ENCODE measurements around the gene LEFTY2.
"Not testable (repeated sequence)": the region's sequence is repeated elsewhere in the genome, so short reads cannot be mapped to it uniquely, and the experiment has no call there.

LEFTY2 gene

GRCh38 chr1:225929462-225929861 lies 11.6 kb downstream of the LEFTY2 start:
- DNase-seq (ENCODE audit: low spot score) = not testable (repeated sequence)

- no peak for DNase-seq (ENCODE audit: low spot score)
These were observed 12.5 kb downstream of the LEFTY2 start for GRCh38 chr1:225928186-225929175.

DNA sequence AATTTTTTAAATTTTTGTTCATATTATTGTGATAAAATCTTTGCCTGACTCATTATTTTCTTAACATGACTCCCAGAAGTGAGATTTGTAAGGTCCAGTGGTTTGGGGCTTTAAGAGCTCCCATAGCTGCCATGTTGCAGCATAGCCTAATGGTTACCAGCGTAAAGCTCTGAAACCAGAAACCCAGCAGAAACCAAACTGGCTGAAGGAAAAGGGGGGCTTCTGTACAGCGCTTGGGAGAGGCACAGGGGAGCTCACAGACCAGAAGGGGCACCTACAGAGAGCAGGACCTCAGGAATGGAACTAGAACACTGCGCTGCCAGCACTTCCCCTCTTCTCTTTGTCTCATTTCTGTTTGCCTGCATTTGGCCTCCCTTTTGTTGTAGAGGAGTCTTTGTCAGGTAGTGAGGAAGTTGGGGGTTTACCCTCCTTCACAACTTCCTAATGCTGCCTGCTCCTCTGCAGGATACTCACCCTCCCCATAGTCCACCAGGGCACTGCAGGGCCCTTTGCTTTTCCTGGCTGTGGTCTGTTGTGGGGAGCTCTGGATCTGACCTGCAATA lies 14.4 kb downstream of the LEFTY2 start:
- DNase-seq (ENCODE audit: low spot score) = no peak

DNA sequence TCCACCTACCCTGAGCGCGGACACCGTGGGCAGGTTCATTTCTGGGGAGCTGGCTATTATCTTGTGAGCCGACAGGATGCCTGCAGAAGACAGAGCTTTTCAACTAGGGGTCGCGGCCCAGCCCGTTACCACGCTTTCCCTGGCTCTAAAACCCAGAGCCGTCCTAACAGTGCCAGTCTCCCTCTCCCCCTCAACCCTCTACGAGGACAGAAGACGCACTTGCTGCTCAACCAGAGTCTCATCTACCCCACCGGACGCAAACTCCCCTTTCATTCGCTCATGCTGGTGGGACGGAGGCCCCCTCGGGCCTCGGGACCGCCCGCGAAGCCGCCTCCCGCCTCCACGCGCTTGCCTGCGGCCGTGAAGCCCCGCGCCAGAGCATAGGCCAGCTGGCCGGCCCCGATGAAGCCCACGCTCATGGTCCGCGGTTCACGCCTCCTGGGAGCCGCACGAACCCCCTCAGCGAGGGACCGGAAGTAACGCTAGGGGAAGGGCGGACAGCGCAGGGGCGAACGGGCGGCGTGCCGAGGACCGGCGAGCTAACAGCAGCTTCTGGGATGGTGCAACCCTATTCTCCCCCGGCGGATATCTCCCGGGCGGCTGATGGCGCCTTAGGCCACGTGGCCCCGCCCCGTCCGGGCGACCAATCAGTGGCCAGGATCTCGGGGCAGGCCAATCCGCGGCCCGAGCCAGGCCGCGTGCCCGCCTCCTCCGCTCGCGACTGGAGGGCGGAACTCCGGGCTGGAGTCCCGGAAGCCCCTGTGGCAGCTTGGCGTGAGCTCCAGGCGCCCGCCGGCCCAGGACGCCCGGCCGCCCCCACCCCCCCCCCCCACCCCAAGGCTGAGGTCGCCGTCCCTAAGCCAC lies 17.1 kb downstream of the LEFTY2 start, which contains the start of gene PYCR2:
Gene PYCR2 (minus strand): TSS at position 559 of the 864 bp plus-strand sequence. CDS start 140 bp downstream, at position 419.
- DNase-seq (ENCODE audit: low spot score) = peak; percentile 95

- no peak for DNase-seq (ENCODE audit: low spot score)
These were observed 17.7 kb downstream of the LEFTY2 start for GRCh38 chr1:225923381-225923691.

DNA sequence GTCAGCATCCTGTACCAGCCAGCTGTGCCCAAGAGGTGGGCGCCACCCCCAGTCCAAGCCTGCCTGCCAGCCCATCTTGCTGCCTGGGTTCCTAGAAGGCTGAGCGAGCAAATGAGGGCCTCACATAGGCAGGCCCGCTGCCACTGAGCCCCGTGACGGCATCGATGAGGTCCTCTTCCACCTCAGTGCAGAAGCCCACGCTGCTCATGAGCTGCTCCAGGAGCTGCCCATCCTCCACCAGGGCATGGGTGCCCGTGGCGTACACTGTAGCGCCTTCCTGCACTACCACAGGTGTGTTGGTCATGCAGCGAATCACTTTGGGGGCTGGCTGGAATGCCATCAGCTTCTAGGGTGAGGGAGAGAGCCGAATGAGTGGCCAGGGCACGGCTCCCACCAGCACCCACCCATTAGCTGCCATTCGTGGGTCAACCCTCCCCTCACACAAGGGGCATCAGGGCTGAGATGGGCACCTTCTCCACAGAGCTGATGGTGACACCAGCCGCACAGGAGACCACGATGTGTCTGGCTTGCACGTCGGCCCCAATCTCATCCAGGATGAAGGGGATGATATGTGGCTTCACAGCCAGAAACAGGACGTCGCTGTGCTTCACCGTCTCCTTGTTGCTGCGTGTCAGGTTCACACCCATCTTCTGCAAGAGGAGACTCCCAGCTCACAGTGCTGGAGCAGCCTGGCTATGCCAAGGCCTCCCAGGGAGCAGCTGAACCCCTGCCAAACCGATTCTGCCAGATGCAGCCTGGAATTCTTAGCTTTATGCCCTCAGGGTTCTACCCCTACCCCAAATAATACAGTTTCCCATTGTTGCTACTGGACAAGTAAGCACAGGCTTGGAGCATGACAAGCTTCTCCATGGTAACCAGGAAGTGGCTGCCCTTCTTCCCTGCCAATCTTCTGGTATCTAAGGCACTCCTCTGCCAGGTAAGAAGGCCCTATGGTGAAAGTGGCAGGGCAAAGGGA lies 19.0 kb downstream of the LEFTY2 start:
- no peak for DNase-seq (ENCODE audit: low spot score)

GRCh38 chr1:225919906-225920305 lies 21.1 kb downstream of the LEFTY2 start:
- peak; percentile 97 for DNase-seq (ENCODE audit: low spot score)

DNA sequence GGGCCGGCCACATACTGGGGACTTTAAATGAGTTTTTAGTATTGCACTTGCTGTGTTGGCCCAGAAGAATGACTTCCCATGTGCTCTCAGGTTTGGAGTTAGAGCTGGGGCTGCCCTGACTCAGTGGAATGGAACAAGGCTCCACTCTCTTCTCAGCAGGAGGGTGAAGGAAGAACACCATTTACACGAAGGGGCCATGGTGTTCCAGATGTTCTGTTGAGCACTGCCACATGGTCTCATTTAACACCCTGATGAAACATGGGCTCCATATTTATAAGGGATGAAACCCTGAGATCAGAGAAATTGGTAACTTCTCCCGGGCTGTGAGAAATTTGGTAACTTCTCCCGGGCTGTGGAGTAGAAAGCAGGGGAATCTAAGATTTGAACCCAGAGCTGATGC lies 22.7 kb downstream of the LEFTY2 start:
- no peak for DNase-seq (ENCODE audit: low spot score)

- no peak for DNase-seq (ENCODE audit: low spot score)
These were observed 23.5 kb downstream of the LEFTY2 start for GRCh38 chr1:225917536-225917935.

DNA sequence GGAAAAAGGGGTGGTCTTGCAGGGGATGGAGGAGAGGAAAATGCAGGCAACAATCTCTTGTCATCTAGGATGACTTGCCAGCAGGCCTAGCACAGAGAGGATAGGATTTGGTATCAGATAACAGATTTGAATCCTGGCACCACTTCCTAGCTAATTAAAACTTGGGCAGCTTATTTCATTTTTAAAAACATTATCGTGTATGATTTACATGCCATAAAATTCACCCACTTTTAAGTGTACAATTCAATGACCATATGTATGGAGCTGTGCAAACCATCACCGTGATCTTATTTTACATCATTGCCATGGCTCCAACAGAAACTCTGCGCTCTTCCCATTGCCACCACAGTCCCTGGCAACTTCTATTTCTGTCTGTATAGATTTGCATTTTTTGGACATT lies 23.9 kb downstream of the LEFTY2 start:
- DNase-seq (ENCODE audit: low spot score) = no peak

DNA sequence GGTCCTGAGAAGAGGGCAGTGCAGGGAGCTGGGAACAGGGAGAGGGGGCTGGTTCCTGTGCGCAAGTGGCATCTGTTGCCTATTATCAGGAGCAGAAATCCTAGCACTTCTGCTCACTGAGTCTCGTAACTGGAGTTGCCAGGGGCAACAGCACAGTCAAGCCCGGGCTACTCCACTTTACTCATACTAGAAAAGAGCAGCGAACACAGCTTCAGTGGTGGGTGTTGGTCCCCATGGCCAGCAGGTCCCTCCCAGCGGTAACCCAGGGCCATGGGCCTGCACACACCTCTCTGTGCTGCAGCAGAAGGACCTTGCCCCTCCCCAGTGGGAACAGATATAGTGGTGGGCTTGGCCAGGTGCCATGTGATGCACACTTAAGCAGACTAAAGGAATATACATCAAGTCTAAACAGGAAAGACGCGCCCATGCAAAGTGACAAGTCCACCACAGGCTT lies 25.5 kb downstream of the LEFTY2 start:
- DNase-seq (ENCODE audit: low spot score) = no peak

DNA sequence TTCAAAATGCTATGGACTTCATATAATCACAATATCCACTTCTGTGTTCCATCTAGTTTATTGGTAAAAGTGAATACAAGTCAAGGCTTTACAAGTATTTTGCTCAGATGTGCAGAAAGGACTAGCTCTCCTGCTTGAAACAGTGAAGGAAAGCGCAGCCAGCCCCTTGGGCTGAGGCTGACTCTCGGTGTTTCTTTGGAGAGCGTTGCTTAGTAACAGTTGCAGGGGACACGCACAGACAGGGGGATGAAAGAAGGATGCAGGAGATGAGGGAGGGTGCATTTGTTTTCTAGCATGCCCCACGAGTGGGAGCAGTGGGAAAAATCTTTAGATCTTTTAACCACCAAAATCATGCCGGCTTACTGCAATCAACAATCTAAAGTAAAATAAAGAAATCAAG lies 26.1 kb downstream of the LEFTY2 start:
- DNase-seq (ENCODE audit: low spot score) = no peak

DNA sequence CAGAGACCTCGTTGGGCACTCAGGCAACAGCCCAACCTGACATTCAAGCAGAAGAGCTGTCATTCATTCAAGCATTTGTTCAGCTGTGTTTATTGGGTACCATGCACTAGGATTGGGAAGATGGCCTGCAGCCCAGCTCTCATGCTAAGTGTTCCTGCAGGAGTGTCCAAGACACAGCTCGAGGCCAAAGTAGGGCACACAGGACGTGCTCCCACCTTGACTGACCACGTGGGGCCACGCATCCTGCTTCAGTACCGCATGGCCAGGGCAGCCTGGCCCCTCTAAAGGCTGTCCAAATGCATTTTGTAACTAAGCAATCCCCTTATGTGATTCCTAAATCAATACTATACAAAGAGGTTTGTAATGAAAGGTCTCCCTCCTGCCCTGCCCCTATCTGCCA lies 26.6 kb downstream of the LEFTY2 start:
- DNase-seq (ENCODE audit: low spot score) = no peak

DNA sequence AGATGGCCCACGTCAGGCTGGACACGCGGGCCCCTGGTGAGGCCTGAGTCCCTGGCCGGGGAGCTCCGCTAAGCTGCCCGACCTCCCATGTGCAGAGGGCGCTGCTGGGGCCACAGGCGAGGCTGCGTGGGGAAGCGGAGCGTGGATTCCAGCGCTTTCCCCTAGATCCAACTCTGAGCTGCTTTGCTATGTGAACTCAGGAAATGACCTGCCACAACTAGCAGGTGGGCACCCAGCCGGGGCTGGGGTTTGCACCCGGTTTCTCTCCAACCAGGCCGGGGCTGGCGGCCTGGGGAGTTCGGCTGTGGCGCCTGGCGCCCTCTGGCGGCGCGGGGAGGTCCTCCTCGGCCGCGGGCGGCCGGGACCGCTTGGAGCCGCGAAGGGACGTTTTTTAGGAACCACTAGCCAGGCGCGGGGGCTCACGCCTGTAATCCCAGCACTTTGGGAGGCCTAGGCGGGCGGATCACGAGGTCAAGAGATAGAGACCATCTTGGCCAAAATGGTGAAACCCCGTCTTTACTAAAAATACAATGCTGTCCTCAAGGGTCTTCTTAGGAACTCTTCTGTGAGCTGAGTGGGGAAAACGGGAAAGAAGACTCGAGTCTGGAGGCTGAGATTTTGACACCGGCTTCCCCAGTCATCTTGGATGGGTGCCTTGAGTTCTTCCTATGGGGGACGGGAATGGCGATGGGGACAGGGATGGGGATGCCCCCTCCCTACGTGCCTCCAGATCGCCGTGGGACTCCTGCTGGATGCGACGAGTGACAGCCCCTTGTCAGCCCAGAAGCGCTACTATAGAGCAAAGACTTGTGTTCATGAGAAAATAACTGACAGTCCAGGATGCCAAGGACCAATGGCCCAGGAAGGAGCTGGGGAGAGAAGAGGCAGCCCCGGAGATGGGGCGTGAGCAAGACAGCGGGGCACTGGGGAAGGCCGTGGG lies 29.6 kb downstream of the LEFTY2 start:
- DNase-seq (ENCODE audit: low spot score) = peak; percentile 65

DNA sequence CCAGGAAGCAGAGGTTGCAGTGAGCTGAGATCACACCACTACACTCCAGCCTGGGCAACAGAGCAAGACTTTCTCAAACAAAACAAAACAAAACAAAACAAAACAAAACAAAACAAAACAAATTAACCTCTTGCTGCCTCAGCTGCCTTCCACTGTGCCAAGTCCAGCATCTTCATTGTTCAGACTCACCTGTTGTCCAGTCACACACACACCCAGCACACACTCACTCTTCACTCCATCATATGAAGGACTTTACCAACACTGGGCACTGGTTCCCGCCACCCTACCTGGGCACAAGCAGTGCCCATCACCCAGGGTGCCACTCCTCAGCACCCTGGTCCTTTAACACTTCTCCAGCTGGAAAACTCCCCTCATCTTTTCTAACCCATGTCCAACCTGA lies 31.5 kb downstream of the LEFTY2 start:
- DNase-seq (ENCODE audit: low spot score) = no peak

- no peak for DNase-seq (ENCODE audit: low spot score)
These were observed 32.2 kb downstream of the LEFTY2 start for GRCh38 chr1:225908773-225909172.

GRCh38 chr1:225908013-225908640 lies 32.9 kb downstream of the LEFTY2 start:
- DNase-seq (ENCODE audit: low spot score) = no peak

DNA sequence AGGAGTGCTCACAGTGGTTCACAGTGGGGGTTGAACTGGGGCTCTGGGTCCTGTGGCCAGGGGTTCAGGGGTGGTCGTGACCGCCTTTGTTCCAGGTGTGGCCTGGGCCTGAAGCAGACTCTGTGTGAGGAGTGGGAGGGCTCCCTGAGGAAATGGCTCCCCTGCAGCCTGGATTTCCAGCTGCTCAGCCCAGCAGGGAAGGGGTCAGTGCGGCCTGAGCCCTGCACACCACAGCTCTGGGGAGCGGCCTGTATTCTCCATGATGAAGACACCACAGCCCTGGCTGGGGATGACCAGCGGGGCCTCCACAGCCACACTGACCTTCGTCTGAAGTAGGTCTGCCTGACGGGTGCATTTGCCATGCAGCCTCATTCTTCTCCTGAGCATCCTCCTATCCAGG lies 33.7 kb downstream of the LEFTY2 start:
- DNase-seq (ENCODE audit: low spot score) = no peak

DNA sequence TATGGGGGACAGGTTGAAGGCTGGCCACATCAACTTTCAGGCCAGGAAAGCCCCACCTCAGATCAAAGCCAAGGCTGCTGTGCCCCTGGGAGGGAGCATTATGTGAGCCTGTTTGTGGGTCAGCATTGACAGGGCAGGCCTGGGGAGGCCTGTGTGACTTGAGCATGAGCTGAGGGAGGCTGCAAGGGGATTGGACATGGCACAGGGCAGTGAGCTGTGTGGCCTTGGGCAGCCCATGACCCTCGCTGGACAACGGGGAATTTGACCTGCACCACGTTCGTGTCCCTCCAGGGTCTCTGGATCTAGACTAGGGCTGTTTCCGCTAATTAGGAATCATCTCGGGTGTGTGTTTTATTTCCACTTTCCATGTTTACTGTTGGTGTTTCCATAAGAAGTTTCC lies 34.6 kb downstream of the LEFTY2 start:
- DNase-seq (ENCODE audit: low spot score) = no peak

GRCh38 chr1:225903623-225904022 lies 37.4 kb downstream of the LEFTY2 start:
- DNase-seq (ENCODE audit: low spot score) = no peak
